Activated effector memory CD4-positive, alpha-beta T cell treated with Interleukin-2 at 50 U/mL for 16 hours (primary cell): ENCODE data around the gene IFIH1.

ENCODE experiments used
- DNase-seq: peaks from one replicate; pipeline ENCODE4 v3.0.0-alpha.2; 2020

IFIH1 gene

GRCh38 chr2:162256591-162256991 is 61.9 kb downstream of the IFIH1 start:
- DNase-seq = no peak

- no peak for DNase-seq
Measured at GRCh38 chr2:162254236-162254871, 64.1 kb downstream of the IFIH1 start.

DNA sequence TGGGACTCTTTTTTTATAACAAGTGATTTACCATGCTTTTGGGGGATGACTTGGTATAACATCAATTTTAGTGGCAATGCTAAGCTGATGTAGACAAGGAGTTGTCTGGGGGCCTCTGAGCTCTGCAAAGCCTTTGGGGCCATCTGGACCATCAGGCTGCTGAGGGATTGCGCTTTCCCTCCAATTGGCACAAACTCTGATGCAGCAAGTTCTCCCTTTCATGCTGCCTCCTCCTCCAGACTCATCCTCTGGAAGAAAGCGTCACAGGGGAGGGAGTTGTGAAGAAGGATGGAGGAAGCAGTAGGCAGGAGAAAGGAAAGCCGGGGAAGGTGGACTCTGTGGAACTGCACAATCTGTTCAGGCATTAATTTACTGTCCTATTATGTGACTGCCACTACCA is 65.0 kb downstream of the IFIH1 start:
- no peak for DNase-seq

GRCh38 chr2:162252153-162252552 is 66.3 kb downstream of the IFIH1 start:
- DNase-seq = no peak

- no peak for DNase-seq
Measured at GRCh38 chr2:162245781-162246180, 72.7 kb downstream of the IFIH1 start.

DNA sequence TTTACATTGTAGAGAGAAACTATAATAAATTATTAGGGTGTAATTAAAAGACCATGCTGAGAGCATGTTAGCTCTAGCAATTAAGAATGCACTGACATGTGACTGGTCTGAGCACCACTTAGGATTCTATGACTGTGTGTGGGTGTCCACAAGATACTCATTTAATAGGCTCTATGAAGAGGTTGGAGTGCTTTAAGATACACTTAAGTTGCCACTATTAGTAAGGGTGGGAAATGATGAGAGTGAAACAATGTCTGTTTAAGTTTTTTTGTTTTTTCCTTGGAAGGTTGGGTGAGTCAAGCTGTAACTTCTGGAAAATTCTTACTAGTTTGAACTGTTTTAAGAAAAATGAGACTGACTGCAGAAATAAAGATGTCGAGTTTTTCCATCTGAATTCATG is 73.4 kb downstream of the IFIH1 start:
- no peak for DNase-seq

- no peak for DNase-seq
Measured at GRCh38 chr2:162244541-162245031, 73.9 kb downstream of the IFIH1 start.

GRCh38 chr2:162243715-162244114 is 74.8 kb downstream of the IFIH1 start:
- no peak for DNase-seq

DNA sequence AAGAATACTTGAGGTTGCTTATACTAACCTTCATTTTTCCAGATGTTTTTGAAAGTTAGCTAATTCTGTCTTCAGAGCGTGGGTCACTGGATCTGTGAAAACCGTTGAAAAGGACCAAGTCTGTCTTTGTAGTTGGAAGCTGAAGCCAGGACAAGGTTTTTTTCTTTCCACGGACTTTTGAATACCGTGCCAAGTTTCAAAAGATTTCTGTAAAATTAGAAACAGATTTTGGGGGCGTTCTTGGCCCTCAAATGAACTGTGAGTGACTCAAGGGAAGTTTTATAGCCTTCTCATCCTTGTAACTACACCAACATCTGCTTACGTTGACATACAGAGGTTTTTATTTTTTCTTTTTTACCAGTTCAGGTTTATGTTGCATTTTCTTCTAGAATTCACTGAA is 75.2 kb downstream of the IFIH1 start, which contains the start of gene FAP:
TSS of gene FAP (minus strand) at position 152 of the 400 bp plus-strand sequence. CDS start at position 34, 118 bp downstream.
- DNase-seq = no peak

DNA sequence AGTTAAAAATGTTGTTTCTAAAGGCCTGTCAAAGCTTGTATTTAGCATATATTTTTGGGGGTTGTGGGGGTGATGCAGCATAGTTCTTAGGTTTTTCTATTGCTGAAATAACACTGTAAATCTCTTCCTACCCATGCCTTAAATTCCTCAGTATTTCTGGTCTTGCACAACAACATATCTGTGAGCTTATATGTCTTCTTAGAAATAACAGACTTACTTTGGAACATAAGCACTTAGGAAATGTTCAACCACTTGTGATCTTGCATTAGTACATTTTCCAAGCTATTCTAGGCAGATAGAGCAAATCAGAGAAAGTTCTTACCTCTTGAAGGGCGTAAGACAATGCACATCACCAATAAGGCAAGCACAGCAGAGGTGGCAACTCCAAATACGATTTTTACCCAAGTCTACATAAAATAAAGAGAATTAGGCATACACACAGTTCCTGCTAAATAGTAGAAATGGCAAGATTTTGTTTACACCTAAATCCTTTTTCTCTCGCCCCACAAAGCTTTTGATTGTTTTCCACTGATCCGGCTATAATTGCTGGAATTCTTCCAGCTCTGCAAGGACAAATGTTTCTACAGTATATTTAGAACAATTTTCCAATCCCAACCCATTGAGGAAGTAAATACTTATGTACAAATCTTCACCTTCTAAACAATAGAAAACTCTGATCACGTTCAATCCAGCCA is 75.8 kb downstream of the IFIH1 start:
- no peak for DNase-seq

DNA sequence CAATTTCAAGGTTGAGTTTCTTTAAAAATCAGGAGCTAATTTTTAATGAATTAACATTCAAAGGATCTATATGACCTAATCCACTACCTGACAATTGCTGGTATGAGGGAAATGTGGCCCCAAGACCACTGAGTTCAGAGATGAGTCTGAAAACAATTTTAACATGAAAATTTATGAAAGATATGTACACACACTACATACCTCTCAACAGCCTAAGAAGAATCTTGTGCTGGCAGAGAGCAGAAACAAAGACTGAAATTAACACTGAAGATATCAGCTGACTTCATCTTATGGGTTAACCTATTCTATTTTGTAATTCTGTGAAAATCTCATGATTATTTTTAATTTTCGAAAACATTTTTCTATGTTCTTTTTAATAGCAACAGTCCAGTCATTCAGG is 76.9 kb downstream of the IFIH1 start:
- no peak for DNase-seq

- DNase-seq = no peak
Measured at GRCh38 chr2:162234620-162235462, 83.6 kb downstream of the IFIH1 start.

DNA sequence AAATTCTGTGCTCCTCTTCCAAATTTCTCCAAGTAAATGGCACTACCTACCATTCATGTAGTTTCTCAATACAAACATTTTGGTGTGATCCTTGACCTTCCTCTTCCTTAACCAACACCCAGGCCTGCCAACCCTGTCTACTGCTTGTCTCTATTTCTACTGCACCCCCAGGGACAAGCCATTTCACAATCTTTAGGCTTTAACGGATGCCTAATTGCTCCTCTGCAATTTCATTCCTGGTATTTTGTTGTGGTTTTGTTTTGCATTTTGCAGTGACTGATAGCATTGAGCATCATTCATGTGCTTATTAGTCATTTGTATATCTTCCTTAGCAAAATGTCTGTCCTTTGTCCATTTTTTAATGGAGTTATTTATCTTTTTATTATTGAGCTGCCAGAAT is 85.3 kb downstream of the IFIH1 start:
- no peak for DNase-seq

DNA sequence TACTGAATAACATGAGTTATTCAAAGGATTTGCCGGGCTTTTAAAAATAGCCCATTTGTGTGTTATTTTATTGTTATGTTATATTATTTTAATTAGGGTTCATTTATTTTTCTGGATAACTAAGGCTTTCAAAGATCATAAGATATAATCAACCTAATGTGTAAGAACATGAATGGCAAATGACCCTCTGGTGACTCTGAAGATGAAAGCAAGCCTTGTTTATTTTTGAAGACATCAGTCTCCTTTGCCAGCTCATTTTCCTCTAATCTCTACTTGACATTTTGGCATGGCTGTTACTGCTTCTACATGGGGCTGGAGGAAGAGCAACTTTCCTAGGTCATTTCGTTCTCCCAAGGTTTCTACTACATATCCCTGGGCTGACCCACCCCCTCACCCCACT is 85.8 kb downstream of the IFIH1 start:
- DNase-seq = no peak

DNA sequence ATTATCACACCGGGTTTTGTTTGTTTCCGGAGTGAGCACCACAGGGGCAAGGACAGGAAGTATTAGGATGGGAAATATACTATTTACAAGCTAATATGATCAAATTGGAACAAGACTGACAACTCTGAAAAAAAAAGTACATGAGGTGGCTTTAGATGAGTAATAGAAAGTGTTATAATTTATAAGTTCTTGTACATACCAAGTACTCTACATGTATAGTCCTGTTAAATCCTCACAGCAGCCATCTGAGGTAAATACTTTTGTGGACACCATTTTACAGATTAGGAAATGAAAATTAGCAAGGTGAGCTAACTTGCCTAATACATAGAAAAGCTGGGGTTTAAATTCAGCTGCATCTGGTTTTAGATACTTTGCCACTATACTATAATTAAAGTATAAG is 86.5 kb downstream of the IFIH1 start:
- no peak for DNase-seq

DNA sequence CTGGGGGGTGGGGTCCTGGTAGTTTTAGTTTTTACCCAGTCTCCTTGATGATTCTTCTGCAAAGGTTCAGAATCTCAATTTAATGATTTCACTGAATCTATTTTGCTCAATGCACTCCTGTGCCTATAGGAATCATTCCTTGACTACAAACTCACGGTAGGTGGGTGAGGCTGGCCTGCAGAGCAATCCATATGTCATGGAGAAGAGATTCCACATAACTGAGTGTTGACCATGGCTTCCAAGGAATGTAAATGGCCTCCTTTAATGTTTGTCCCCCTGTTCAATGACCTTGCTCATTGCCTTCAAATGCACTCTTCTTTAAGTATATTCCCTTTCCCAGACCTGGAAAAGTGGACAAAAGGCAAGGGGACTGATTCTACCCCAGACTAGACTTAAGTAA is 87.7 kb downstream of the IFIH1 start:
- no peak for DNase-seq

DNA sequence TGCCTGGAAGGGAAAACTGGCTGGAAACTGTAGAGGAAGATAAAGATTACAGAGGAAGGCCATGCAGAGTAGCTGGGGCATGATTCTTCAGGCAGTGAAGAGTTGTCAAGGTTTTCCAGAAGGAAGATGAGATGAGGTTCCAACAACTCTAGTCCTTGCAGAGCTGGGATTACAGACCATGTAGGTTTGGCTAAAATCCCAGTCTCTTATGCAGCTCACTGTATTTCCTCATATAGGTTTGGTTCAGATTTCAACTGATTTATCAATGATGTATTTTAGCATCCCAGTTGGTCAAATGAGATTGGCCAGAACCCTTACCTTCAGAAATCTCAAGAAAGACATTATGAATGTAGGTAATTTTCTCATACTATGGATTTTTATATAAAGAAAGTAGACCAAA is 91.6 kb downstream of the IFIH1 start:
- DNase-seq = no peak

GRCh38 chr2:162221064-162221463 is 97.4 kb downstream of the IFIH1 start:
- DNase-seq = peak; percentile 28

DNA sequence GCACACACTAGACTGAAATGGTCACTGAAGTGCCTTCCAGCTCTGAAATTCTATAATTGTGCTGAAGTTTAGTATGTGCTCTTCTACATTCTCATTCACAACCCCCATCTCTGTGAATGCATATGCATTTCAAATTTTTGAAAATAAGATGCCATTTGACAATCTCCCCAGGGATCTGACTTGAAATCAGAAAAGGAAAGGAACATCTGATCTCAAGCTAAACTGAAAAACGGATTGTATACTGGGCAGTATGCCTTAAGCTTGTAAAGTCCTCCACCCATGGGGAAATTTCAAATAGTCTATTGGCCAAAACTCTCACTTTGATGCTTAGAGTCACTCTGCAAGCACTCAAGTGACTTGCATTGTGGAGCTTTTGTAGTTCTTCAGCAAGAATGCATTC is 98.1 kb downstream of the IFIH1 start:
- DNase-seq = no peak

GRCh38 chr2:162219426-162219825 is 99.1 kb downstream of the IFIH1 start:
- no peak for DNase-seq

GRCh38 chr2:162217598-162217997 is 100.9 kb downstream of the IFIH1 start:
- DNase-seq = no peak
